GM21825 (cell line): Measurements from ENCODE around the gene CDC42.

Experiments
- ATAC-seq: cut with Tn5 transposase; IDR thresholded peaks from one replicate; pipeline ENCODE4 v1.9.1; 2021; ENCODE audit warnings: mild to moderate bottlenecking, moderate library complexity; ENCODE audit not compliant: unreplicated experiment

Gene CDC42

GRCh38 chr1:22126531-22126930 lies 74.0 kb downstream of the CDC42 start:
- no peak for ATAC-seq

- ATAC-seq, result no peak
These were observed 74.7 kb downstream of the CDC42 start for GRCh38 chr1:22127248-22127647.

GRCh38 chr1:22127731-22128130 lies 75.2 kb downstream of the CDC42 start:
- no peak for ATAC-seq

- no peak for ATAC-seq
These were observed 75.9 kb downstream of the CDC42 start for GRCh38 chr1:22128392-22128791.

GRCh38 chr1:22129501-22130117 lies 77.1 kb downstream of the CDC42 start:
- ATAC-seq, result no peak

GRCh38 chr1:22131062-22131461 lies 78.6 kb downstream of the CDC42 start:
- ATAC-seq, result no peak

GRCh38 chr1:22131875-22132486 lies 79.5 kb downstream of the CDC42 start:
- ATAC-seq, result no peak

- ATAC-seq, result no peak
These were observed 80.2 kb downstream of the CDC42 start for GRCh38 chr1:22132517-22133235.

GRCh38 chr1:22133247-22133930 lies 80.9 kb downstream of the CDC42 start:
- ATAC-seq, result no peak

GRCh38 chr1:22133931-22134324 lies 81.4 kb downstream of the CDC42 start:
- no peak for ATAC-seq

GRCh38 chr1:22137004-22137720 lies 84.7 kb downstream of the CDC42 start:
- no peak for ATAC-seq

GRCh38 chr1:22139066-22139594 lies 86.6 kb downstream of the CDC42 start:
- ATAC-seq, result no peak

GRCh38 chr1:22139817-22140216 lies 87.3 kb downstream of the CDC42 start:
- ATAC-seq, result no peak
